HG03571 (cell line): ENCODE data around the gene MCFD2.
"Not testable (repeated sequence)": the region's sequence is repeated elsewhere in the genome, so short reads cannot be mapped to it uniquely, and the experiment has no call there.

ENCODE experiments used
- ATAC-seq: cut with Tn5 transposase; IDR thresholded peaks from one replicate; pipeline ENCODE4 v1.9.1; 2021; ENCODE audit not compliant: unreplicated experiment

MCFD2 gene

DNA sequence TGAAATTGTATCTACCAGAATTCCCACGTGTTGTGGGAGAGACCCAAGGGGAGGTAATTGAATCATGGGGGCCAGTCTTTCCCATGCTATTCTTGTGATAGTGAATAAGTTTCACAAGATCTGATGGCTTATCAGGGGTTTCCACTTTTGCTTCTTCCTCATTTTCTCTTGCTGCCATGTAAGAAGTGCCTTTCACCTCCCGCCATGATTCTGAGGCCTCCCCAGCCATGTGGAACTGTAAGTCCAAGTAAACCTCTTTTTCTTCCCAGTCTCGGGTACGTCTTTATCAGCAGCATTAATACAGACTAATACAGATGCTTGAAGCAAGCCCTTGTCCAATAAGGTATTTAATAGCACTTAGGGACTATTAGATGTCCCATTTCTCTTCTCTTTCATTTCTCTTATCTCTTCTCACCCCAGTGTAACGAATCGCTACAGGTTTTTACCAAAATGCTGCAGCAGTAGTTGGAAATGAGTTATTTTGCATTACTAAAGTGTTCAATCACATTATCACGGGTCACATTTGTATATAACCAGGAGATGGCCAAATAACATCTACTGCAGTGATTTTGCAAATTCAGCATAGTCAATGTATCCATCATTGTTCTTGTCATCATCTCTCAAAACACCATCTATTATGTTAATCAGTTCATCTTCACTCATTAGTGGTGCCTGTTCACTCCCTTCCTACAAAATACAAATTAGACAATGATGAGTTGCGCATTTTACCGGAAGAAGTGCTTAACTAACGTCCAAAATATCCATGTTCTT lies 10.5 kb downstream of the MCFD2 start:
- ATAC-seq: not testable (repeated sequence)

DNA sequence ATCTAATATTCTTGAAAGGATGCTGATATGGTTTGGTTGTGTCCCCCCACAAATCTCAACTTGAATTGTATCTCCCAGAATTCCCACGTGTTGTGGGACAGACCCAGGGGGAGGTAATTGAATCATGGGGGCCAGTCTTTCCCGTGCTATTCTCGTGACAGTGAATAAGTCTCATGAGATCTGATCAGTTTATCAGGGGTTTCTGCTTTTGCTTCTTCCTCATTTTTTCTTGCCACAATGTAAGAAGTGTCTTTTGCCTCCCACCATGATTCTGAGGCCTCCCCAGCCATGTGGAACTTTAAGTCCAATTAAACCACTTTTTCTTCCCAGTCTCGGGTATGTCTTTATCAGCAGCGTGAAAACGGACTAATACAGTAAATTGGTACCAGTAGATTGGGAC lies 12.6 kb downstream of the MCFD2 start:
- ATAC-seq: not testable (repeated sequence)

DNA sequence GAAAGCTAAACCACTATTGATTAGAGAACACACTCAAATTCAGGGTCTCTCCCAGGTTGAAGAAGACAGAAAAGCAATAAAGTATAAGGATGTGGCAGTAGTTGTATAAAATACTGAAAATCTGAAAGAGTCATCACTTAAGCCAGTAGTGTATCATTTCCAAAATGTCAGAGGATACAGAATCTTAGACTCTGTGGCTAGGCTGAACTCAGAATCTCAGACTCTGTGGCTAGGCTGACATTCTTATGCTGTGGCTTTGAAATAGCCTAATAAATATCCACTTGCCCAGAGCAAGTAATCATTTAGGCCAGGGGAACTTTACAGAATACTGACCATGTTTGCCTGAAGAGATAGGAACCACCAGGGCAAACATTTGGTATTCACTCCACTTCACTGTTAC lies 13.1 kb downstream of the MCFD2 start:
- ATAC-seq: no peak

DNA sequence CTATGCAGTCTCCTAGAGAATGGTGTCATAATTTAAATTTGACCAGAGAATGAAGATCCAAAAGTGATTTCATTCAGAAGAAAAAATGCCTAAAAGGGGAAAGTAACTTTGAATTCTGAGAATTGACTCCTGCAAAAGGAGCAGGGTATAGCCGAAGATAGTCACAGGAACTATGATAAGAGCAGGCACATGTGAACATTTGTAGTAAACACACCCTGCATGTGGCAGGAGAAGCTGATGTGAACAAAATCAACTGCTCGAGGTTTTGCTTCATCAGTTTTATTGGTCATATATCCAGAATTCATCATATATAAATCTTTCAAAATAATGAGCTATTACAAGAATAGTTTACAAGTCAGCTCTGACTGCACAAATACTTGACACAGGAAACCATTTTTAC lies 14.0 kb downstream of the MCFD2 start:
- no peak for ATAC-seq

DNA sequence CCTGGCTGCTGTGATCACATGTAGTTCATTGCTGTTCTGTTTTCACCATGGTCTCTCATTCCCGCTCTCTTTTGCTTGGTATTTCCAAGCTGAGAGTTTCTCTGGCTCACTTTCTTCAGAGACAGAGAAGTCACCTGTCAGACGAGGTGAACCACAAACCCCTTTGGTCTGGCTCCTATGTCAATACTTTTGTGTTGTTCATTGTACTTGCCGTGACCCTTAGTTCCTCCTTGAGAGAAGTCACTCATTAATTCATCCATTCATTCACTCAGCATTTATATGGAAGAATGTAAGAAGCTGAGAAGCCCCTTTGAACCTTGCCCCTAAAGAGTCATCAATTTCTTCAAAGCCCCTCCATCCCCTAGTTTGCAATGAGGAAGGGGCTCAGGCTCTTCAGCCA lies 15.2 kb downstream of the MCFD2 start:
- no peak for ATAC-seq

DNA sequence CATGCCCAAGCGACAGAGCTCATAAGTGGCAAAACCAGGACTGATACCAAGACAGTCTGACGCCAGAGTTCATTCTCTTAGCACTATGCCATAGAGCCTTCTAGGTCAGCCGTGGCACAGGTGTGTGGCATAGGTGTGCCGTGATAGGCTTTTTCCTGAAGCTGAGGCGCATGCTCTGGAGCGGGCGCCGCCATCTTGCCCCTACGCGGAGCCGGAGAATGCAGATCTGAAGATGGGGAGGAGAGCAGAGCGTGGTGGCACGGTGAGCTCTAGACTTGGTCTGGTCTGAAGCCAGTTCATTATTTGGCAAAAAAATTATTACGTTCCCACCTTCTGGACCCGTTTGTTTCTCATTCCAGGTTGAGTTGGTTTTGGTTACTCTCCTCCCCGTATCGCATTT lies 16.6 kb downstream of the MCFD2 start:
- ATAC-seq: no peak

DNA sequence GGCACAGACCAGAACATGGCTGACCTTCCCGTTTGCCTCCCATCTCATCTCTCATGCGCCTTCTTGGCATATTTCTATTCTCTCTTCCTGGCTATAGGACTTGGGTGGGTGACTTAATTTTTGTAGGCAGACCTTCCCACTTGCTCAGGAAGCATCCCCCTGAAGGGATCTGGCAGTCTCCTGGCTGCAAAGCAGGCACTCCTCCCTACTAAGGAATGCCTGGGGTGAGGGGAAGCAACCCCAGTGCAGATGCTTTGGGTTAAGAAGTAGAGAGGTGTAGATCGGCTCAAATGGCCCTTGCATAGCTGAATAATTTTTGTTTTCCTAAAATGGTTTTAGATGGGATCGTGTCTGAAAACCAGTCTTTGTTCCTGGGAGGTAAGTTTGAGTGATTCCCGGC lies 17.6 kb downstream of the MCFD2 start:
- ATAC-seq: no peak

DNA sequence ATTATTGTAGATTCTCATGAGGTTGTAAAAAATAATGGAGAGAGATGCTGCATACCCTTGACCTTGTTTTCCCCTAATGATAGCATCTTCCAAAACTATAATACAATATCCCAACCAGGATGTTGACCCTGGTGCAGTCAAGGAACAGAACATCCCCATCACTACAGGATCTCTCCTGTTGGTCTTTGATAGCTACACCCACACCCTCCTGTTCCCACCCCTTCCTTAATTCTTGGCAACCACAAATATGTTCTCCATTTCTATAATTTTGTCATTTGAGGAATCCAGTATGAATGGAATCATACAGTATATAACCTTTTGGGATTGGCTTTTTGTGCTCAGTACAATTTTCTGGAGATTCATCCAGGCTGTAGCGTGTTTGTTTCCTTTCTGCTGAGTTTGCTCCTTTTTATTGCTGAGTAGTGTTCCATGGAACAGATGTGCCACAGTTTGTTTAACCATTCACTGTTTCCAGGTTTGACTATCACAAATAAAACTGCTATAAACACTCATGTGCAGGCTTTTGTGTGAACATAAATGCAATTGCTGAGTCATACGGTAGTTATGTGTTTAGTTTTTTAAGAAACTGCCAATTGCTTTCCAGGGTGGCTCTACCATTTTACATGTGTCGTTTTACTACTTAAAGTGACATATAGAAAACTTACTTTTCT lies 22.2 kb downstream of the MCFD2 start:
- ATAC-seq: no peak

DNA sequence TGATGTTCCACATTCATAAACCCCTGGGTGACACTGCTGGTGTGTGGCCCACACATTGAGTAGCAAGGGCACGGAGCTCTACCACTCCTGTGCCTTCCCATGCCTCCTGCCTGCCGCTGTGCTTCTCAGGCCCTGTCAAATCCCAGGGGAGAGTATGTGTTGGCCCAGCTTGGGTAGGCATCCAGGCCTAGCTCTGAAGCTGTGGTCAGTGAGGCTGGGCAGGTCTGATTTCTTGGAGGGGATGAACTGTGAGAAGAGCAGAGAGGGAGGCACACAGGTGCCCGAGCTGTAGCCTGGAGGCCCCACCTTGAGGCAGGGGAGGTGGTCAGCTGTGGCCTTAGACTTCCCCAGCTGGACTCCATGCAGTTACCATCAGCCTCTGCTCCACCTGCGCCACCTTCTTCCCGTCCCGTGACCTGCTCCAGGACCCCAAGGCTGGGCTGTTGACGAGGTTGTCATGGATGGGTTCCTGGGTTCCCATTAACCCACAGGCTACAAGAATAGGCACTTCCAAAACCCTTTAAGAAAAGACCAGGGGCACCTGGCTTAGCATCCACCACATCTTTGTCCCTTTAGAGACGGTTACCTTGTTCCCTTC lies 23.6 kb downstream of the MCFD2 start:
- ATAC-seq: no peak

DNA sequence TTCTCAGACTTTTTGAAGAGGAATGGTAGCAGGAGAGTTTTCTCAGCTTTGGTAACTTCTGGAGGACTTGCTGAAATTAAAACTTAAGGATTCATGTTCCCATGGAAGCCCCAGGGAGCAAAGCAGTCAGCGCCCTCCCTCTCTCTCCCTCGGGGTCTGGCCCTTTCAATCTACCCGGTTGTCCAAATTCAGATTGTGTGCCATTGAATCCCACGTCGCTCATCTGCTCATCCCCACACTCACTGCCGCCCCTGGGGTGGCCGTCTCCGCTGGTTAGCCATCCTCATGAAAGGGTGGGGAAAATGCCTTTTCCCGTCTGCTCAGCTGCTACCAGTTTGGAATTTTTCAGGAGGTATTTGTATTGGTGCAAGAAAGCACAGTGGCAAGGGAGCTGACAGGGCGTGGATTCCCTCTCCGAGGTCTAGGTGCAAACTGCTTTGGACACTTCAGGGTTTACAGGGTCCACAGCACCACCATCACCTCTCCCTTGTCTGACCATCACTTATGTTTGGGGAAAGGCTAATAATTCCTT lies 27.1 kb downstream of the MCFD2 start:
- no peak for ATAC-seq

DNA sequence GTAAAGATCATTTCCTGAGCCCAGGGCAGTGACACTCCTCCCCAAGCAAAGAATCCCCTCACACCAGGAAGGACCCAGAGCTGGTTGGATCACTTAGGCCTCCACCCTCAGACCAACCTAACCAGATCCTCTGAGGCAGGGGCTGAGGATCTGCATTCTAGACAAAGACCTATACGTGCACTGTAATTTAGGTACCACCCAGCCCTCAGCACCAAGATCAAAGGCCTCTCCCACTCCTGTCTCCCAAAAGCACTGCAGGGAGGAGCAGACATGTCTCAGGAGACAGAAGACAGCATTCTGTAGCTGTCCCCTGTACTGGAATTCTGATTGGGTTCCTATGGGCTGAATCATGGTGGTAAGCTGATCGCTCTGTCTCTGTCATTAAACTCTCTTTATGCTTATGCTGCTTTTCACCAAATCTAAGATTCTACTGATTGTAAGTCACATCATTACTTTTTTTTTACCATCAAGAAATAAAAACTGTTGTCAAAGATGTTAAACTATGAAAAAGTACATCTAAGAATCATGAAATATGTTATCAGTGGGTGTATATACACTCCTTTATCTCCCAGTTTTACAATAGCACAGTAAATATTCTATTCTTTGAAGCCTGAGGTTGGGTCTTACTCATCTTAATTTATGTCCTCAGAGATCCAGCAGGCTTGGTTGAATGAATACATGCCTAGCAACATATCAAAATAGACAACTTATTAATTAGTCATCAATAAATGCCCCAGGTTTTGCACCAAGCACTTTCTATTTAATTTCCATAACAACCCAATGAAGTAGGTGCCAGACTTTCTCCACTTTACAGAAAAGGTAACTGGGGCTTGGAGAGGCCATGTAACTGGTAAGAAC lies 28.3 kb downstream of the MCFD2 start:
- no peak for ATAC-seq

DNA sequence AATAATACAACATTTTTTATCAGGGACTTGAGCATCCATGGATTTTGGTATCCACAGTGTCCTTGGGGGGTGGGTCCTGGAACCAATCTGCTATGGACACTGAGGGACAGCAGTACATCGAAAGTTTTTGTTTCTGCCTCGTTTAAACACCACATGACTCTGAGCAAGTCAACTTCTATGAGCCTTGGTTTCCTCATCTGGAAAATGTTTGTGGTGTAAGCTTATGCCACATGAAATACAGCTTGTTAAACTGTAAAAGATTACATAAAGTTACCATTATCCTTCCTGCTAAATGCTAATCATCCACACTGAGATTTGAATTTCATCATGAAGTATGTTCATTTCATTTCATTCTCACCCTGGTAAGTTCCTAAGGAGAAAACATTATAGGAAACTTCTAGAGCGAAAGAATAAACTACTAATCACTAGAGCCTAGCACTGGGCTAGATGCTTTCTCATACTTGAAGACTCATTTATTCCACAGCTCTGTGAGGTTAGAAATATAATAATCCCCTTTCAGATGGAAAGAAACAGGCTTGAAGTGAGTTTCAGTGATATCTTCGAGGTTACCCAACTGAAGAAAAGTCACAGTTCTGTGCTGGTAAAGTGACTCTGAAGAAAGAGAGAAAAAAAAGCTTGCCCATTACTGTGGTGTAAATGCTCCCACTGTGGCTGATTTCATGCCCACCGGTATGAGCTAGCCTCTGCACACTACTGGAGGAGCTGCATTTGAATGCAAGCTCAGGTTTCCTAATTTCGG lies 29.2 kb downstream of the MCFD2 start:
- no peak for ATAC-seq

DNA sequence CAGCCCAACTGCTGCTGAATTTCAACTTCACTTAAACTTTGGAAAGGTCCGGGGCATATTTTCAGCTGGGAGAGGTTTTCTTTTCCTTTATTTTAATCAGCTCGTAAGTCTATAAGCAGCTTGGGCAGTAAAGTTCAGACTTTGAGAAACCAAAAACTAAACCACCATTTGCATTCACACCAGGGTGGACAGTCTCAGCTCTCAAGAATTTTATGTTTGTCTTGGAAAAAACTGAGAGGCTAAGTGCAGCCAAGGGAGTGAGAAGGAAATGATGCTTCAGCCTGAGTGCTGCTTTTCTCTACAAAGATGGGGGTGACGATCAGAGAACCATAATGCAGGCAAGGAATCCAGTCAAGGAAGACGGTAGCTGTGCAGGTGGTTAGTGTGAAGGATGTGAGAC lies 30.2 kb downstream of the MCFD2 start:
- ATAC-seq: no peak

DNA sequence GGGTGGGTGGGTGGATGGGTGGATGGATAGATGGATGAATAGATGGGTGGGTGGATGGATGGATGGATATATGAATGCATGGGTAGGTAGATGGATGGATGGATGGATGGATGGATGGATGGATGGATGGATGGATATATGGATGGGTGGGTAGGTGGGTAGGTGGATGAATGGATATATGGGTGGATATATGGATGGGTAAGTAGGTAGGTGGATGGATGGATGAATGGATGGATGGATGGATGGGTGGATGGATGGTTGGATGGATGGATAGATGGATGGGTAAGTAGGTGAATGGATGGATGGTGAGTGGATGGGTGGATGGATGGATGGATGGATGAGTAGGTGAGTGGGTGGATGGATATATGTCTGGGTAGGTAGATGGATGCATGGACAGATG lies 36.1 kb downstream of the MCFD2 start:
- no peak for ATAC-seq

DNA sequence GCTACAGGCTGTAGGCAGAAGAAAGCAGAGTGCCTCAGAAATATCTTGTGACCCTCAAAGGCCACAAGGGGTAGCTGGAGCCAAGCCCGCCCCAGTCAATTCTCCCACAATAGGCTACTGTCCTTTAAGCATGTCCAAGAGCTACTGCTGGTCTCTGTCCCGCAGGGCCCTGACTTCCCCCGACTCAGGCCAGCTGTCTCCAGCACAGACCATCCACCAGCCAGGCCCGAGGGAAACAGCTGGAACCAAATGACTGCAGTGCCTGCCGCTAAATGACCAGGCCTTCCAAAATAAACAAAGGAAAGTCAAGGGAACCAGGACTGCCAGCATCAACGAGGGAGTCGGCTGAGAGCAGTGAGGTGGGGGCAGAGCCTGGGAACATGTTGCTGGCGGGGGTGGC lies 36.7 kb downstream of the MCFD2 start:
- ATAC-seq: no peak

DNA sequence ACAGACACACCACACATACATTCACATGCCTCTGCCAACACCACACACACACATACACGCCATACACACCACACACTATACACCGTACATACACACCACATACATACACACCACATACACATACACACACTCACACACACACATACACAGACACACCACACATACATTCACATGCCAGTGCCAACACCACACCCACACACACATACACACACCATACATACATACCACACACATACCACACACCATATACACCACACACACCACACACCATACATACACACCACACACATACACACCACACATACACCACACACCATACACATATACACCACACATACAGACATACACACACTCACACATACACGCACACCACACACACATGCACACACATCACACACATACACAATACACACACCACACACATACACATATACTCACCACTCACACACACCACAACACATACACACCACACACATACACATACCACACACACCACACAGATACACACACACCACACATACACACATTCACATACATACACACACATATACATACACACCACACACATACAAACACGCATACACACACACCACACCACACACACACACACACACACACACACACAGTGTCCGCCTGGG lies 37.2 kb downstream of the MCFD2 start:
- no peak for ATAC-seq

DNA sequence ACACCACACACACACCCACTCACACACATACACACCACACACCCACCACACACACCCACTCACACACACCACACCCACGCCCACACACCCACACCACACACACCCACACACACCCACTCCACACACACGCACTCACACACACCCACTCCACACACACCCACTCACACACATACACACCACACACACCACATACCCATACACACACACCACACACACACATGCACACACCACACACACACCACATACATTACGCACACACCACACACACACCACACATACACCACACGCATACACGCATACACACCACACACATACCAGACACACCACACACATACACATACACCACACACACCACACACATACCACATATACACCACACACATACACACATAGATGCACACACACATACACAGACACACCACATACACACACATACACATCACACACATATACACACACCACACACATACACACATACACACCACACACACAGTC lies 37.9 kb downstream of the MCFD2 start:
- ATAC-seq: no peak

DNA sequence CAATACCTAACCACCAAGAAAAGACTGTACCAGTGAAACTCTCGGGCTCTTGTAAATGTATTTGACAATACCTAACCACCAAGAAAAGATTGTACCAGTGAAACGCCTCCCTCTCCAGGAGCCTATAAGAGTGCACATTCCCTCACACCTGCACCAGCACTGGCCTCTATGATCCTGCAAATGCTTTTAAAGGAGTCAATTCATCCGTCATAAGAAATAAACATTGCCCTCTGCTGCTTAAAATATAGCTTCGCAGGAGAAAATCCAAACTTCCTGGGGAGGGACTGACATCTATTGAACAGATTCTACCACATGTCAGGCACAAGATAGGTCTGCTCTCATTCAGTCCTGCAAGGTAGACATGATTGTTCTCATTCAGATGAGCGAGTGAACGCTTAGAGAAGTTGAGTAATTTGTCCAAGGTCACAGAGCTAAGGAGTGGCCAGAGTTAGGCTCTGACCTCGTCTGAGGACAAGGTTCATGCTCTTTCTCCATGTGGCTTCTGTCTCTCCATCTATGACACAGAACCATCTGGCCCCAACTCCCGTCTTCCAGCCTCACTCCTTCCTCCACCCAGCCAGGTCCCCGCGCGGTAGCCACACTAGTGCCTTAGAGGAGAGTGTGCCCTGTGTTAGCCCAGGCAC lies 38.7 kb downstream of the MCFD2 start:
- no peak for ATAC-seq

DNA sequence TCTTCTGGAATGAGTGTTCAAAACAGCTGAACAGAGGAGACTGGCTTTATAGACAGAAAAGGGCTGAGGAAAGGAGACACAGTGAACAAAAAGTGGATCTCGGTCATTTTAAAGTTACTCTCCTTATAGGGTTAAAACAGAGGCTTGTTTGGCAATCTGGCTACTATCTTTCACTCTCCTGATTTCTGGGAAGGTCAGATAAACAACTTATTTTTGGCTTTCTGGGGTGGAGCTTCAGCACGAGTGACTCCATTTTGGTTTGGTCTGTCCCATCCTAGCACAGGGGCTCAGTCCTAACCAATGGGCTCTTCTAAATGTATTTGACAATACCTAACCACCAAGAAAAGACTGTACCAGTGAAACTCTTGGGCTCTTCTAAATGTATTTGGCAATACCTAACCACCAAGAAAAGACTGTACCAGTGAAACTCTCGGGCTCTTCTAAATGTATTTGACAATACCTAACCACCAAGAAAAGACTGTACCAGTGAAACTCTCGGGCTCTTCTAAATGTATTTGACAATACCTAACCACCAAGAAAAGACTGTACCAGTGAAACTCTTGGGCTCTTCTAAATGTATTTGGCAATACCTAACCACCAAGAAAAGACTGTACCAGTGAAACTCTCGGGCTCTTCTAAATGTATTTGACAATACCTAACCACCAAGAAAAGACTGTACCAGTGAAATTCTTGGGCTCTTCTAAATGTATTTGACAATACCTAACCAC lies 39.5 kb downstream of the MCFD2 start:
- not testable (repeated sequence) for ATAC-seq
